ENCODE results near the gene GDI2.

Gene GDI2

DNA sequence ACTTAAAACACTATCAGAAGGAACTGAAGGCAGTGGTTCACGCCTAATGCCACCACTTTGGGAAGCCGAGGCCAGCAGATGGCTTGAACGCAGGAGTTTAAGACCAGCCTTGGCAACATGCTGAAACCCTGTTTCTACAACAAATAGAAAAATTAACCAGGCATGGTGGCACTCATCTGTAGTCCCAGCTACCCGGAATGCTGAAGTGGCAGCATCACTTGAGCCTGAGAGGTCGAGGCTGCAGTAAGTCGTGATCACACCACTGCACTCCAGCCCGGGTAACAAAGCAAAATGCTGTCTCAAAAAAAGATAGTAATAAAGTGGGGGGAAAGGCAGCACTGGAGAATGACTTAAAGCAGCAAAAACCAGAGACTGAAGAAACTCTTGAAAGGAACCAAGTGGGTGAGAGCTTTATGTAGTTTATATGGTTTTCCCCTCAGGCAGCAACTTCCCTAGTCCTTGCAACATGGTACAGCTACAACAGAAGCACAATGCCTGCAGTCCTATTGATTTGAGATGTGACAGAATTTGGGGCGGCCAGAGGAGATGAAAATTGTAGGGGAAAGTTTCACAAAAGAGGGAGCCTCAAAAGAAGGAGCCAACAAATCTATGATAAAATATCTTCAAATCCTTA is 38.1 kb downstream of the GDI2 start:
- Histone ChIP-seq H3K27me3 (ENCODE audit: control insufficient read depth in 1 of 2, insufficient read depth in 2 of 2, low read length in 2 of 2) (no peaks in the 10 kb centered on the region), H3K36me3 (ENCODE audit: control insufficient read depth in 1 of 2, insufficient read depth in 2 of 2, low read length in 2 of 2) (peaks cover 17 to 60% of the 10 kb centered on the region in 2 donors), H3K4me3 (ENCODE audit: low read depth in 1 of 2, low read length in 2 of 2) (no peak overlapping the region), H3K9ac (ENCODE audit: low read depth in 1 of 2, low read length in 2 of 2) (no peak overlapping the region), H3K4me1 (ENCODE audit: control insufficient read depth in 1 of 2, insufficient read depth in 2 of 2, low read length in 2 of 2) (peaks cover 4 to 7% of the 10 kb centered on the region in 2 donors), H3K9me3 (ENCODE audit: control insufficient read depth in 1 of 2, low read length in 2 of 2) (no peaks in the 10 kb centered on the region), H3K27ac (ENCODE audit: low read depth, low read length) (no peak overlapping the region)

DNA sequence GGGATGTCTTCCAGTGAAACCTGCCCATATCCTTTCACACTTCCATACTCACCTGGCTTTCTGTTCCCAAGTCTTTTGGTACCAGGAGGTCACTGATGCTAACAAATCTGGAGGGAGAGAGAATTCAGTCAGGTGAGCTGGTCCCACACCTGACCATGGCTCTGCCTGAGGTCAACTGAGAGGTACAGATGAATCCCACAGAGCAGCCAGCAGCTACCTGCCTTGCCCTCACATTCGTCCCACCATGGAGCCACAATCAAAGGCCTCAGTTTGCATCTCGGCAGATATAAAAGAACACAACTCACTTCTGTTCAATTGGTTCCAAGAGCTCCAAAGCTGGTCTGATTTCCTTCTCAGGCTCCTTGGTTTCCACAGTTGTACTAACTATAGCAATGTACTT is 47.0 kb downstream of the GDI2 start:
- Histone ChIP-seq H3K4me1 (ENCODE audit: control insufficient read depth in 1 of 2, insufficient read depth in 2 of 2, low read length in 2 of 2) (no peaks in the 10 kb centered on the region), H3K4me3 (ENCODE audit: low read depth in 1 of 2, low read length in 2 of 2) (no peak overlapping the region), H3K36me3 (ENCODE audit: control insufficient read depth in 1 of 2, insufficient read depth in 2 of 2, low read length in 2 of 2) (peaks cover 38 to 83% of the 10 kb centered on the region in 2 donors), H3K9ac (ENCODE audit: low read depth in 1 of 2, low read length in 2 of 2) (no peak overlapping the region), H3K9me3 (ENCODE audit: control insufficient read depth in 1 of 2, low read length in 2 of 2) (no peaks in the 10 kb centered on the region), H3K27me3 (ENCODE audit: control insufficient read depth in 1 of 2, insufficient read depth in 2 of 2, low read length in 2 of 2) (no peaks in the 10 kb centered on the region), H3K27ac (ENCODE audit: low read depth, low read length) (no peak overlapping the region)

DNA sequence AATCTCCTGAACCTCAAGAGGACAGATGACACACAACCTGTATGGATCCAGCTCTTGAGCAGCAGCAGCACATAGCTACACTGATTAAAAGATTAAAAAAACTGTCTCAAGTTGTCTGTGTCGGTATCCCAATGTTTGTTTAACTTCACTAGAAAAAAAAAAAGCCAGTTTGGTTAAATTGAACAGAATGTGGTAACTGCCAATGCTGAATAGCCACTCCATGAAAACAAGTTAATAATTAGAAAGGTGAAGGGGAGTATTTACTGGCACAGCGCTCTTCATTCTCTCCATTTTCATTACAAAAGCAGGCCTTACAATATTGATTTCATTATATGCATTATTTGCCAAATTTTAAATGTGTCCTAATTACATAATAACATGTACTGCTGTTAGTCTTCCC is 47.6 kb downstream of the GDI2 start:
- Histone ChIP-seq H3K4me1 (ENCODE audit: control insufficient read depth in 1 of 2, insufficient read depth in 2 of 2, low read length in 2 of 2) (no peaks in the 10 kb centered on the region), H3K4me3 (ENCODE audit: low read depth in 1 of 2, low read length in 2 of 2) (no peak overlapping the region), H3K9me3 (ENCODE audit: control insufficient read depth in 1 of 2, low read length in 2 of 2) (no peaks in the 10 kb centered on the region), H3K27me3 (ENCODE audit: control insufficient read depth in 1 of 2, insufficient read depth in 2 of 2, low read length in 2 of 2) (no peaks in the 10 kb centered on the region), H3K27ac (ENCODE audit: low read depth, low read length) (no peak overlapping the region), H3K36me3 (ENCODE audit: control insufficient read depth in 1 of 2, insufficient read depth in 2 of 2, low read length in 2 of 2) (peaks cover 40 to 88% of the 10 kb centered on the region in 2 donors), H3K9ac (ENCODE audit: low read depth in 1 of 2, low read length in 2 of 2) (no peak overlapping the region)

DNA sequence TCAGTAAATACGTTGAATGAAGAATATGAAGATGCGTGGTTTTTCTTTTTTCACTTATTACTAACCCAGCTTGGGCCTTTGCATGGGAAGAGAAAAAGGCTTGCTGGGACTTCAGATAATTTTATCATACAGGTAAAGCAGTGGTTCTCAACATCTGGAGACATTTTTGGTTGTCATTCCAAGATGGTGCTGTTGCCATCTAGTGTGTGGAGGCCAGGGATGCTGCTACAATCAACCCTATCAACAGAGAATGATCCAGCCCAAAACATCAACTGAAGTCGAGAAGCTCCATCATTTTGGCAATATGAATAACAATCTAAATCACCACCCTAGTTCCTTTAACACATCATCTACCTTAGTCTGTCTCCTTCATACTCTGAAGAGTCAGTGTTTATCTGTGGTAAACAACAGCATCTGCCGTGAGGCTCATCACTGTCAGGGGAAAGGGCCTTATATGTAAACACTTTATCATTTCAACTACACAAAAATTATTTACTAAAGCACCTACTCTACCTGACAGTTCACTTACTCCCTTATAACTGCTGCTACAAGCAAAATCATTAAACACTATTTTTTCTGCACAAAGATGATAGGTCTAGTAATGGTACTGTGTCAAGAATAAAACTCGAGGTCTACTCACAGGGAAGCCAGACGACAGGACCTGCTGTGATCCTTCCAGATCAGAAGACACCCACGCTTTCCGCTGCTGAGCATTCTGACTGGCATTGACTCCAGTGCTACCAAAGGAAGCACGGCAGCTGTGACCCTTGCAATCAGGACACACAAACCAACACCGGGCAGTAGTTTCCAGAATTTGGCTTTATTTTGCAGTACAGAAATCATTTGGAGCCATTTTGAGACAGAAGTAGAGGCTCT is 48.6 kb downstream of the GDI2 start:
- H3K9ac ChIP-seq (ENCODE audit: low read depth in 1 of 2, low read length in 2 of 2) = no peak overlapping the region
- no peak overlapping the region for H3K4me3 ChIP-seq (ENCODE audit: low read depth in 1 of 2, low read length in 2 of 2)
- H3K27ac ChIP-seq (ENCODE audit: low read depth, low read length) = no peak overlapping the region
- peaks cover 46 to 88% of the 10 kb centered on the region in 2 donors for H3K36me3 ChIP-seq (ENCODE audit: control insufficient read depth in 1 of 2, insufficient read depth in 2 of 2, low read length in 2 of 2)
- no peaks in the 10 kb centered on the region for H3K4me1 ChIP-seq (ENCODE audit: control insufficient read depth in 1 of 2, insufficient read depth in 2 of 2, low read length in 2 of 2)
- no peaks in the 10 kb centered on the region for H3K9me3 ChIP-seq (ENCODE audit: control insufficient read depth in 1 of 2, low read length in 2 of 2)
- no peaks in the 10 kb centered on the region for H3K27me3 ChIP-seq (ENCODE audit: control insufficient read depth in 1 of 2, insufficient read depth in 2 of 2, low read length in 2 of 2)

DNA sequence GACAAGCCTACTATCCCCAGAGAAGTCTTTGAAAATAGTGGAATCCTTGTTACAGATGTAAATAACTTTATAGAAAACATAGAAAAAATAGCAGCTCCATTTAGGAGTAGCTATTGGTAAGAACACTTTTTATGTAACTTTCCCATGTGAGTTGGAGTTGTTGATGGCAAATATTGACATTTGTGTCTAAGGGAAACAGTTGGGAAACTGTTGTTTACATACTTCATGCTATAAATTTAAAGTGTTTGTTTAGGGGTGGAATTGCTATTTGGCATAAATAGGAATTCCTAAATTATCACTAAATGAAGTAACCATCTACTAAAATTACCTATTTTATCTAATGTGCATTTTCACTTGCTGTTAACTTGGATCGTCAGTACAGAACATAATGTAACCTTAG is 50.7 kb downstream of the GDI2 start:
- Histone ChIP-seq H3K36me3 (ENCODE audit: control insufficient read depth in 1 of 2, insufficient read depth in 2 of 2, low read length in 2 of 2) (peaks cover 64 to 89% of the 10 kb centered on the region in 2 donors), H3K9ac (ENCODE audit: low read depth in 1 of 2, low read length in 2 of 2) (no peak overlapping the region), H3K27me3 (ENCODE audit: control insufficient read depth in 1 of 2, insufficient read depth in 2 of 2, low read length in 2 of 2) (no peaks in the 10 kb centered on the region), H3K27ac (ENCODE audit: low read depth, low read length) (no peak overlapping the region), H3K4me1 (ENCODE audit: control insufficient read depth in 1 of 2, insufficient read depth in 2 of 2, low read length in 2 of 2) (no peaks in the 10 kb centered on the region), H3K4me3 (ENCODE audit: low read depth in 1 of 2, low read length in 2 of 2) (no peak overlapping the region), H3K9me3 (ENCODE audit: control insufficient read depth in 1 of 2, low read length in 2 of 2) (no peaks in the 10 kb centered on the region)

DNA sequence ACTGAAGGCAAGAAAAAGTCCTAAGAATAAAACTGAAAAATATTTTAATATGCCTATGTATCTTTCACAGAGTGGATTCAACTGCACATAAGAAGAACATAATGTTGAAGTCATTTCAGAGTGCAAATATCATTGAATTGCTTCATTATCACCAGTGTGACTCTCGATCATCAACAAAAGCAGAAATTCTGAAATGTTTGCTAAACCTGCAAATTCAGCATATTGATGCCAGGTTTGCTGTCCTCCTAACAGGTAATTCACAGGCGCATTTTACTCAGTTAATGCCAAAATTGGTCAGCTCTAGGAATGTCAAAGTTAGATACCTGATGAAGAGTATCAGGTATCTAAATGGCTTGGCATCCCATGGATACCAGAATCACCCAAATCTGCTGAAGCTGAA is 52.0 kb downstream of the GDI2 start:
- H3K27ac ChIP-seq (ENCODE audit: low read depth, low read length) = no peak overlapping the region
- no peak overlapping the region for H3K4me3 ChIP-seq (ENCODE audit: low read depth in 1 of 2, low read length in 2 of 2)
- peaks cover 61 to 87% of the 10 kb centered on the region in 2 donors for H3K36me3 ChIP-seq (ENCODE audit: control insufficient read depth in 1 of 2, insufficient read depth in 2 of 2, low read length in 2 of 2)
- H3K9ac ChIP-seq (ENCODE audit: low read depth in 1 of 2, low read length in 2 of 2) = no peak overlapping the region
- no peaks in the 10 kb centered on the region for H3K9me3 ChIP-seq (ENCODE audit: control insufficient read depth in 1 of 2, low read length in 2 of 2)
- no peaks in the 10 kb centered on the region for H3K4me1 ChIP-seq (ENCODE audit: control insufficient read depth in 1 of 2, insufficient read depth in 2 of 2, low read length in 2 of 2)
- H3K27me3 ChIP-seq (ENCODE audit: control insufficient read depth in 1 of 2, insufficient read depth in 2 of 2, low read length in 2 of 2) = no peaks in the 10 kb centered on the region

DNA sequence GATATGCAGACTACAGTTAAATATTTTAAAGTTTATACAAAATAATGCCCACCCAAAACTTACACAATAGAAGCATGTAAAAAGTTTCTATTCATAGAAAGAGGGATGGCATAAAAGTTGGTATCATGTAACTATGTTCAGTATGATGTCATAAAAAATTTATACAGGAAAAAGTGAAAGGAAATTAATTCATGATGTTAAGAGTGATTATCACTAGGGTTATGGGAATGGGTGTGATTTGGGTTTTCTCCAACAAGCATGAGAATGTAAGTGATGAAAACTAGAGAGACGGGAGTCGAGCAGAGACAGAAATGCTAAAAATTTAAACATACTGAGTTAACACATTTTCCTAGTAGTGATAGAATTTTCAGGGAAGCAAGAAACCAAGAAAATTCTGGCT is 52.7 kb downstream of the GDI2 start:
- Histone ChIP-seq H3K4me3 (ENCODE audit: low read depth in 1 of 2, low read length in 2 of 2) (no peak overlapping the region), H3K4me1 (ENCODE audit: control insufficient read depth in 1 of 2, insufficient read depth in 2 of 2, low read length in 2 of 2) (no peaks in the 10 kb centered on the region), H3K36me3 (ENCODE audit: control insufficient read depth in 1 of 2, insufficient read depth in 2 of 2, low read length in 2 of 2) (peaks cover 54 to 82% of the 10 kb centered on the region in 2 donors), H3K9ac (ENCODE audit: low read depth in 1 of 2, low read length in 2 of 2) (no peak overlapping the region), H3K27me3 (ENCODE audit: control insufficient read depth in 1 of 2, insufficient read depth in 2 of 2, low read length in 2 of 2) (no peaks in the 10 kb centered on the region), H3K27ac (ENCODE audit: low read depth, low read length) (no peak overlapping the region), H3K9me3 (ENCODE audit: control insufficient read depth in 1 of 2, low read length in 2 of 2) (no peaks in the 10 kb centered on the region)

DNA sequence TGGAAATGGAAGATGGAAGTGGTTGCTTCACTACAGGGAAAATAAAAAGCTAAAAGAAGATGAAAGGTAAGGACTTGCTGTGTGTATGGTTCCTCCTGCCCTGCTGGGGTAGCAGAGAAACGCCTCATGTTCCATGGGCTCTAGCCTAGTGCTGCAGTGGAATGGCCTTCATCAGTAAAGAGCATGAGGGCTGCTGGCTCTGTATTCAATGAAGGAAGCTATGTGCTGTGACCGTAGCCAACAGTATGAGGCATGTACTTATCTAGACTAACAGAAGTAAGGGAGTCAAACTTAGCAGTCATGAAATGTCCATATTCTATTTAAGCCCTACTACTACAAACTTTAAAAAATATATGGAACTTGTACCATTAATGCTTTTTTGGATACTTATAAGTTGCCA is 54.3 kb downstream of the GDI2 start:
- Histone ChIP-seq H3K27me3 (ENCODE audit: control insufficient read depth in 1 of 2, insufficient read depth in 2 of 2, low read length in 2 of 2) (no peaks in the 10 kb centered on the region), H3K27ac (ENCODE audit: low read depth, low read length) (no peak overlapping the region), H3K9me3 (ENCODE audit: control insufficient read depth in 1 of 2, low read length in 2 of 2) (no peaks in the 10 kb centered on the region), H3K4me3 (ENCODE audit: low read depth in 1 of 2, low read length in 2 of 2) (no peak overlapping the region), H3K9ac (ENCODE audit: low read depth in 1 of 2, low read length in 2 of 2) (no peak overlapping the region), H3K4me1 (ENCODE audit: control insufficient read depth in 1 of 2, insufficient read depth in 2 of 2, low read length in 2 of 2) (no peaks in the 10 kb centered on the region), H3K36me3 (ENCODE audit: control insufficient read depth in 1 of 2, insufficient read depth in 2 of 2, low read length in 2 of 2) (peaks cover 40 to 69% of the 10 kb centered on the region in 2 donors)

DNA sequence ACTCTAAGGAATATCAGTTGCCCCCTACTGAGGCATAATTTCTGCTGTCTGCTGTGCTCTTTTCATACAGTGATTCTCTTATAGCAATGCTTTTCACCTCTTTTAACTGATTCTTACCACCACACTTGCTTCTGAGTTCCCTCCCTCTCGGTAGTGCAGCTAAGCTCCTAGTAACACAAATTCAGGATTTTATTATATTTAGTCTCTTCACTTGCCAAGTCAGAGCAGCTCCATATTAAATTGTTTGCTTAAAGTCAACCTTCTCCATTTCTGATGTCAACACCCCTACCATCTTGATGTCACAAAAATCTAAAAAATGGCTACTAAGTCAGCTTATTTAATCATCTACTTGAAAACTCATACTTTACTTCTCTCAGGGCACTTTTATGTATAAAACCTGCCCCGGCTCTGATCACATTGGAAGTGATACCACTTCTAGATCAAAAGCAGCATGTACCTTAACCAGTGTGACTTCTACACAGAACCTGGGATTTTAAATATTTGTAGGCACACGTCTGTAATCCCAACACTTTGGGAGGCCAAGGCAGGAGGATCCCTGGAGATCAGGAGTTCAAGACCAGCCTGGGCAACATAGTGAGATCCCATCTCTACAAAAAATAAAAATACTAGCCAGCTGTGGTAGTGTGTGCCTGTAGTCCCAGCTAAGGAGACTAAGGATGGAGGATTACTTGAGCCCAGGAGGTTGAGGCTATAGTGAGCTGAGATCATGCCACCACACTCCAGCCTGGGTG is 55.3 kb downstream of the GDI2 start:
- no peaks in the 10 kb centered on the region for H3K4me1 ChIP-seq (ENCODE audit: control insufficient read depth in 1 of 2, insufficient read depth in 2 of 2, low read length in 2 of 2)
- no peaks in the 10 kb centered on the region for H3K27me3 ChIP-seq (ENCODE audit: control insufficient read depth in 1 of 2, insufficient read depth in 2 of 2, low read length in 2 of 2)
- no peak overlapping the region for H3K27ac ChIP-seq (ENCODE audit: low read depth, low read length)
- H3K36me3 ChIP-seq (ENCODE audit: control insufficient read depth in 1 of 2, insufficient read depth in 2 of 2, low read length in 2 of 2) = peaks cover 37 to 73% of the 10 kb centered on the region in 2 donors
- no peak overlapping the region for H3K9ac ChIP-seq (ENCODE audit: low read depth in 1 of 2, low read length in 2 of 2)
- H3K4me3 ChIP-seq (ENCODE audit: low read depth in 1 of 2, low read length in 2 of 2) = no peak overlapping the region
- no peaks in the 10 kb centered on the region for H3K9me3 ChIP-seq (ENCODE audit: control insufficient read depth in 1 of 2, low read length in 2 of 2)

DNA sequence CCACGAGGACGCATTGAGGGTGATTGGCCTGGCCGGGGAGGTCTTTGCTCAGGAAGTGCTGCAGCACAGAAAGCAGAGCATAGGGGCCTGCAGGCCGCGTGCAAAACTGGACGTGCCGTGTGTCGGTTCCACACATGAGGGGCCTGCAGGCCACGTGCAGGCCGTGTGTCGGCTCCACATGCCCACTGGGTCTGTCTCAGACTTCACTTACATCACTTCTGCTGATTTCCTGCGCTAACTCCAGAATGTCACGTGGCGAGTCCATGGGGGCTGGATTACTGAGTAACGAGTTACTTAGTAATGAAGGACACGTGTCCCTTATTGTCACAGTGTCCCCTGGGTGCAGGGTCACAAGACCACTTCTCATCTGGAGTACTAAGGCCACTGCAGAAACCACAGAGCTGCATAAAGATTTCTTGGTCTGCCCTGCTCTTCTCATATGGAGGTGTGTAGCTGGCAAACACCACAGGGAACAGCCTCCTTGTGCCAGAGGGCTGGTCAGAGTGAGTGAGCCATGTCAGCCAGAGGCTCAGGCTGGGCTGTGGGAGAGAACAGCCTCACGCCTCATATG is 60.8 kb downstream of the GDI2 start:
- H3K9me3 ChIP-seq (ENCODE audit: control insufficient read depth in 1 of 2, low read length in 2 of 2) = no peaks in the 10 kb centered on the region
- H3K9ac ChIP-seq (ENCODE audit: low read depth in 1 of 2, low read length in 2 of 2) = no peak overlapping the region
- peaks cover 33 to 69% of the 10 kb centered on the region in 2 donors for H3K36me3 ChIP-seq (ENCODE audit: control insufficient read depth in 1 of 2, insufficient read depth in 2 of 2, low read length in 2 of 2)
- no peaks in the 10 kb centered on the region for H3K27me3 ChIP-seq (ENCODE audit: control insufficient read depth in 1 of 2, insufficient read depth in 2 of 2, low read length in 2 of 2)
- no peak overlapping the region for H3K4me3 ChIP-seq (ENCODE audit: low read depth in 1 of 2, low read length in 2 of 2)
- no peaks in the 10 kb centered on the region for H3K4me1 ChIP-seq (ENCODE audit: control insufficient read depth in 1 of 2, insufficient read depth in 2 of 2, low read length in 2 of 2)
- H3K27ac ChIP-seq (ENCODE audit: low read depth, low read length) = no peak overlapping the region

All from duodenal mucosa (tissue), 2 donors.